ENCODE results near the gene LFNG.

Gene LFNG

GRCh38 chr7:2542011-2542915, 22.7 kb downstream of the LFNG start:
- DNase-seq (ENCODE audit: low spot score in 2 of 2) (peak in 1 of 2 donors; percentile 10), ATAC-seq (ENCODE audit: low read depth) (no peak)
- H3K9me3 Mint-ChIP-seq: no peaks in the 10 kb centered on the region
- no peak overlapping the region for H3K27ac Mint-ChIP-seq
- H3K4me3 Mint-ChIP-seq: no peak overlapping the region
- no peaks in the 10 kb centered on the region for H3K27me3 Mint-ChIP-seq
- H3K36me3 Mint-ChIP-seq: peaks cover 9% of the 10 kb centered on the region
- H3K4me1 Mint-ChIP-seq: peaks cover 5% of the 10 kb centered on the region

- Mint-ChIP-seq H3K27ac (peak overlapping the region; percentile 55), H3K27me3 (no peaks in the 10 kb centered on the region), H3K36me3 (peaks cover 12% of the 10 kb centered on the region)
Measured at GRCh38 chr7:2542916-2543871, 23.6 kb downstream of the LFNG start.

GRCh38 chr7:2544541-2545188, 25.1 kb downstream of the LFNG start:
- no peak overlapping the region for H3K4me3 Mint-ChIP-seq
- H3K9me3 Mint-ChIP-seq: no peaks in the 10 kb centered on the region
- peak overlapping the region; percentile 55 for H3K27ac Mint-ChIP-seq
- peaks cover 16% of the 10 kb centered on the region for H3K36me3 Mint-ChIP-seq
- DNase-seq (ENCODE audit: low spot score in 2 of 2): no peak
- H3K4me1 Mint-ChIP-seq: peaks cover 5% of the 10 kb centered on the region
- no peak for ATAC-seq (ENCODE audit: low read depth)
- no peaks in the 10 kb centered on the region for H3K27me3 Mint-ChIP-seq

More at GRCh38 chr7:2542916-2543871, 23.6 kb downstream of the LFNG start:
- peaks cover 5% of the 10 kb centered on the region for H3K4me1 Mint-ChIP-seq
- ATAC-seq (ENCODE audit: low read depth) (no peak), DNase-seq (ENCODE audit: low spot score in 2 of 2) (no peak)
- H3K4me3 Mint-ChIP-seq: no peak overlapping the region
- no peaks in the 10 kb centered on the region for H3K9me3 Mint-ChIP-seq

- Mint-ChIP-seq H3K36me3 (peaks cover 19% of the 10 kb centered on the region), H3K9me3 (no peaks in the 10 kb centered on the region), H3K27ac (no peak overlapping the region), H3K4me3 (no peak overlapping the region), H3K4me1 (peaks cover 7% of the 10 kb centered on the region), H3K27me3 (no peaks in the 10 kb centered on the region)
- ATAC-seq (ENCODE audit: low read depth) (no peak), DNase-seq (ENCODE audit: low spot score in 2 of 2) (no peak)
Measured at GRCh38 chr7:2545746-2546425, 26.3 kb downstream of the LFNG start.

GRCh38 chr7:2546776-2547586, 27.4 kb downstream of the LFNG start:
- Mint-ChIP-seq H3K9me3 (no peaks in the 10 kb centered on the region), H3K36me3 (peaks cover 19% of the 10 kb centered on the region), H3K4me3 (no peak overlapping the region), H3K4me1 (peaks cover 7% of the 10 kb centered on the region), H3K27ac (no peak overlapping the region), H3K27me3 (no peaks in the 10 kb centered on the region)
- ATAC-seq (ENCODE audit: low read depth): no peak
- DNase-seq (ENCODE audit: low spot score in 2 of 2): no peak

GRCh38 chr7:2551418-2551817, 31.8 kb downstream of the LFNG start:
- Mint-ChIP-seq H3K4me3 (no peak overlapping the region), H3K27ac (no peak overlapping the region), H3K4me1 (peaks cover 14% of the 10 kb centered on the region), H3K27me3 (no peaks in the 10 kb centered on the region), H3K9me3 (no peaks in the 10 kb centered on the region), H3K36me3 (peaks cover 17% of the 10 kb centered on the region)
- DNase-seq (ENCODE audit: low spot score in 2 of 2) (no peak), ATAC-seq (ENCODE audit: low read depth) (no peak)

GRCh38 chr7:2553108-2553507, 33.5 kb downstream of the LFNG start:
- no peaks in the 10 kb centered on the region for H3K9me3 Mint-ChIP-seq
- H3K27ac Mint-ChIP-seq: no peak overlapping the region
- no peak overlapping the region for H3K4me3 Mint-ChIP-seq
- ATAC-seq (ENCODE audit: low read depth) (no peak), DNase-seq (ENCODE audit: low spot score in 2 of 2) (no peak)
- H3K4me1 Mint-ChIP-seq: peaks cover 14% of the 10 kb centered on the region
- no peaks in the 10 kb centered on the region for H3K27me3 Mint-ChIP-seq
- H3K36me3 Mint-ChIP-seq: peaks cover 10% of the 10 kb centered on the region

- peaks cover 9% of the 10 kb centered on the region for H3K36me3 Mint-ChIP-seq
- peak overlapping the region; percentile 70 for H3K27ac Mint-ChIP-seq
- DNase-seq (ENCODE audit: low spot score in 2 of 2) (no peak), ATAC-seq (ENCODE audit: low read depth) (no peak)
- H3K4me3 Mint-ChIP-seq: peak overlapping the region; percentile 87
- peaks cover 16% of the 10 kb centered on the region for H3K4me1 Mint-ChIP-seq
- H3K27me3 Mint-ChIP-seq: no peaks in the 10 kb centered on the region
- H3K9me3 Mint-ChIP-seq: no peaks in the 10 kb centered on the region
Measured at GRCh38 chr7:2553831-2554581, 34.4 kb downstream of the LFNG start.

- peaks cover 16% of the 10 kb centered on the region for H3K4me1 Mint-ChIP-seq
- peak overlapping the region; percentile 87 for H3K4me3 Mint-ChIP-seq
- no peaks in the 10 kb centered on the region for H3K9me3 Mint-ChIP-seq
- H3K27me3 Mint-ChIP-seq: no peaks in the 10 kb centered on the region
- no peak for DNase-seq (ENCODE audit: low spot score in 2 of 2)
- no peak for ATAC-seq (ENCODE audit: low read depth)
- H3K27ac Mint-ChIP-seq: peak overlapping the region; percentile 70
- peaks cover 5% of the 10 kb centered on the region for H3K36me3 Mint-ChIP-seq
Measured at GRCh38 chr7:2554661-2555111, 35.1 kb downstream of the LFNG start.

- Mint-ChIP-seq H3K4me3 (peak within 1 kb of the TSS; percentile 87), H3K36me3 (peaks cover 4% of the 10 kb centered on the region), H3K9me3 (no peaks in the 10 kb centered on the region), H3K4me1 (peaks cover 20% of the 10 kb centered on the region), H3K27me3 (no peaks in the 10 kb centered on the region), H3K27ac (peak within 1 kb of the TSS; percentile 70)
- DNase-seq (ENCODE audit: low spot score in 2 of 2) (peak; percentile 89 to 93), ATAC-seq (ENCODE audit: low read depth) (peak; percentile 80)
Measured at GRCh38 chr7:2555121-2556052, 35.8 kb downstream of the LFNG start, which contains the start of gene BRAT1. Gene BRAT1, minus strand, starts transcription at chr7:2555524. Its CDS starts 1,093 bp downstream, at chr7:2554431.

- ATAC-seq (ENCODE audit: low read depth): peak; percentile 54
- Mint-ChIP-seq H3K9me3 (no peaks in the 10 kb centered on the region), H3K36me3 (no peaks in the 10 kb centered on the region), H3K4me1 (peaks cover 19% of the 10 kb centered on the region), H3K27ac (no peak within 1 kb of the TSS), H3K27me3 (no peaks in the 10 kb centered on the region), H3K4me3 (peak within 1 kb of the TSS; percentile 76)
- peak; percentile 90 to 94 for DNase-seq (ENCODE audit: low spot score in 2 of 2)
Measured at GRCh38 chr7:2558629-2559282, 39.2 kb downstream of the LFNG start, which contains the start of gene IQCE. Gene IQCE, plus strand, starts transcription at chr7:2558979. Its CDS starts 203 bp downstream, at chr7:2559182.
